Measurements from ENCODE around the gene BEND5.
A peak's percentile ranks its signal among the peaks of the same experiment; 100 is the strongest.

Gene BEND5, protein sequence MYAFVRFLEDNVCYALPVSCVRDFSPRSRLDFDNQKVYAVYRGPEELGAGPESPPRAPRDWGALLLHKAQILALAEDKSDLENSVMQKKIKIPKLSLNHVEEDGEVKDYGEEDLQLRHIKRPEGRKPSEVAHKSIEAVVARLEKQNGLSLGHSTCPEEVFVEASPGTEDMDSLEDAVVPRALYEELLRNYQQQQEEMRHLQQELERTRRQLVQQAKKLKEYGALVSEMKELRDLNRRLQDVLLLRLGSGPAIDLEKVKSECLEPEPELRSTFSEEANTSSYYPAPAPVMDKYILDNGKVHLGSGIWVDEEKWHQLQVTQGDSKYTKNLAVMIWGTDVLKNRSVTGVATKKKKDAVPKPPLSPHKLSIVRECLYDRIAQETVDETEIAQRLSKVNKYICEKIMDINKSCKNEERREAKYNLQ

DNA sequence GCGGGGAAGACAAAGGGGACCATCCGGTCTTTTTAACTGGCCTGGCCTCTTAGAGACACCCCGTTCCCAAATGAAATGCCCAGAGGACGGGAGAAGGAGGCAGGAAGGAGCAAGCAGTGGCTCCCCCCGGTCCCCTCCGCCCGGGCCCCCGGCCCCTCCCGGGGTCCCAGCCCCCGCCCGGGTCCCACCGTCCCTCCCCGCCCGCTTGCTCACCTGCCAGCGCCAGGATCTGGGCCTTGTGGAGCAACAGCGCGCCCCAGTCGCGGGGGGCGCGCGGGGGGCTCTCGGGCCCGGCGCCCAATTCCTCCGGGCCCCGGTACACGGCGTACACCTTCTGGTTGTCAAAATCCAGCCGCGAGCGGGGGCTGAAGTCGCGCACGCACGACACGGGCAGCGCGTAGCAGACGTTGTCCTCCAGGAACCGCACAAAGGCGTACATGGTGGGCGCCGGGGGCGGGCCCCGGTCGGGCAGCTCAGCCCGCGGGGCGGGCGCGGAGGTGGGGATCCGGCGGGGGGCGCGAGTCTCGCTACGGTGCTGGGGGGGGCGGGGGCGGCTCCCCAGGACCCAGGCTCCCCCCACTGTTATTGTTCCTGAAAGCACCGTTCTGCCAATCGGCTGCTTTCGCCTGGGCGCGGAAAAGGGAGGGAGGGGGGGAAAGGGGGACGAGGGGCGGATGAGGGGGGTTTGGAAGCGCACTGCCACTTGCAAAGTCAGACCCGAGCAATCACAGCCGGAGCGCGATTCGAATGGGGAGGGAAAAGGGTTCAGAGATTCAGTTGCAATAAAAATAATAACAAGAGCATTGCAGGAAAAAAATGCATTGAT is at the start of gene BEND5:
Gene BEND5 (minus strand): TSS at position 499 of the 826 bp plus-strand sequence. CDS start 60 bp downstream, at position 439.
- no peak for DNase-seq (ENCODE audit: low spot score)

DNA sequence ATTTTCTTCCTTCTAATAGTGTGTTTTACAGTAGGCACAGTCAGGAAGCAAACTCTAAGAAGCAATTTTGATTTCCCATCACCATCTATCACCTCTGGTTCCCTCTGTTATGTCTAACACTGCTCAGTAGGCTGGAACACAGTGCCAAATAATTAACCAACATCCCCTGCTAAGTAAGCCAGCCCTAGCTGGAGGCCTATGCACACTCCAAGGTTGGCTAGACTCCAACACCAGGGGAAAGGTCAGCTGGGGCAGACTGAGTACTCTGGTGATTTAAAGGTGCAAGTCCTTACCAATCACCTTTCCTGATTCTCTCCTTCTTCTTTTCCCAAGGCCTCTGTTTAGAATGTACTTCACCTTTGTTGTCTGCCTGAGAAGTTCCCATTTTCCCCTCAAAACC is 46.5 kb upstream of the BEND5 start:
- DNase-seq (ENCODE audit: low spot score), result no peak

DNA sequence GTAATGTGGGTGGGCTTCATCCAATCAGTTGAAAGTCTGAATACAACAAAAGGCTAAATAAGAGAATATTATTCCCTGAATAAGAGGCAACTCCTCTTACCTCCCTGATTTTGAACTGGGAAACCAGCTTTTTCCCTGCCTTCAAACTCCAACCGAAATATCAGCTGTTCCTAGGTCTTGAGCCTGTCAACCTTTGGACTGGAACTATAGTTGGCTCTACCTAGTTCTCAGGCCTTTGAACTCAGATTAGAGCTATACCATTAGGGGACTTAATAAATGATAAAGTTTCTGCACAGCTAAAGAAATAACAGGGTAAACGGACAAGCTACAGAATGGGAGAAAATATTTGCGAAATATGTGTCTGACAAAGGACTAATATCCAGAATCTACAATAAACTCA is 43.8 kb upstream of the BEND5 start:
- DNase-seq (ENCODE audit: low spot score), result no peak

DNA sequence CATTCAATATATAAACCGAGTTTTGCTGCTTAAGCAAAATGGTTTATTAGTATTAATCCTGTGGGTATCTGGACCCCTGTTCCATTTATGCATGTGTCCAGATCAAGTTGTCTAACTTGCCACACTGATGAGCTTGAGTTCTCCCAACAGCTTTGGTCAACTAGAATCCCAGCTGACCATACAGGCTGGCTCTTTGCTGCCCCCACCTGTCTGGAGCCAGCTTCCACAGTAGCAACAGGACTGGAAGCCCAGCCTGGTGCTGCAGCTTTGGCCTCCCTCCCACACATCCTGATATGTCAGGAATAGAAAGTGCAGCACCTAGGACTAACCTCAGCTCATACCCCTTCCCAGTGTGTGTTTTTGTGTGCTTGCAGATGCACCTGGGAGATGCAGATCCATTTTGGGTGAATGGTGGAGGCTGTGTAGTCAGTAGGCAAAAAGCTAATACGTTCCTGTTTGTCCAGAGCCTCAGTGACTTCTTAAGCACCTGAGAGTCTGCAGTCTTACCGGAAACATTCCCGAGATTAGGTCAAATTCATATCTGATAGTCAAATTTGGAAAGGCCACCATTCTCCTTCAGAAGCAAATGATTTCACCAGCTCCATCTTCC is 40.9 kb upstream of the BEND5 start:
- DNase-seq (ENCODE audit: low spot score), result peak; percentile 31

DNA sequence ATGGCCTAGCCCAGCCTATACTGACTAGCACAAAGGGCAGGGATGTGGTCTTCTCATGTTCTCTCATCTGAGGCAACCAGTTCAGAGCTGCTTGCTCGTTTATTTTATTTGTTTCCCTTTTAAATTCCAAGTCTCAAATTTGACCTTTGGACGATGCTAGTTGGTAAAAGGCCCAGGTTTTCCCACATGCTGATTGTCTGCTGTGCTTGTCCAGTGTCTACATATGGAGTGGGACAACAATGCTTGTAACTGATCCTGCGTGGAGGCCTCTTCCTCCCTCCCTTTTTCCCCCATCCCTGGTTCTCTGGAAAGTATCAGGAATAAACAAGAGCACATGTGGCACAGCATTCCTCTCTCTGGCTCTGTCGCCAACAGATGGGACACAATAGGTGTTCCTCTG is 34.0 kb upstream of the BEND5 start:
- no peak for DNase-seq (ENCODE audit: low spot score)

DNA sequence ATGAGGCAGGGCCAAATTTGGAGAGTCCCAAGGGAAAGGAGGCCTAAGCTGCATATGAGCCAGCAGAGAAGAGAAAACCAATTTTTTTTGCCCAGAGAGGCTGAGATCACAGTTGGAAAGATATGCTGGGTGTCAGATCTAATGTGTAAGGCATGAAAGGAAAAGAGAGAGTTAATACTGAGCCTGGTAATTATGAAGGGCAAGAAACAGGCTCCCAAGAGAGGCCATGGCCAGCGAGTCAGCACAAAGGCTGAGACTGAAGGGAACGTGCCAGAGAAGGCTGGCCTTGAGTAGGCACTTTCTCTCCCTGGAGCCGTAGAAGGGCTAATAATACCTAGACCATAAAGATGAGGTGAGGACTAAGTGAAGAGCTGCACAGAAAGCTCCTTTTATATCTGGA is 31.8 kb upstream of the BEND5 start:
- no peak for DNase-seq (ENCODE audit: low spot score)

DNA sequence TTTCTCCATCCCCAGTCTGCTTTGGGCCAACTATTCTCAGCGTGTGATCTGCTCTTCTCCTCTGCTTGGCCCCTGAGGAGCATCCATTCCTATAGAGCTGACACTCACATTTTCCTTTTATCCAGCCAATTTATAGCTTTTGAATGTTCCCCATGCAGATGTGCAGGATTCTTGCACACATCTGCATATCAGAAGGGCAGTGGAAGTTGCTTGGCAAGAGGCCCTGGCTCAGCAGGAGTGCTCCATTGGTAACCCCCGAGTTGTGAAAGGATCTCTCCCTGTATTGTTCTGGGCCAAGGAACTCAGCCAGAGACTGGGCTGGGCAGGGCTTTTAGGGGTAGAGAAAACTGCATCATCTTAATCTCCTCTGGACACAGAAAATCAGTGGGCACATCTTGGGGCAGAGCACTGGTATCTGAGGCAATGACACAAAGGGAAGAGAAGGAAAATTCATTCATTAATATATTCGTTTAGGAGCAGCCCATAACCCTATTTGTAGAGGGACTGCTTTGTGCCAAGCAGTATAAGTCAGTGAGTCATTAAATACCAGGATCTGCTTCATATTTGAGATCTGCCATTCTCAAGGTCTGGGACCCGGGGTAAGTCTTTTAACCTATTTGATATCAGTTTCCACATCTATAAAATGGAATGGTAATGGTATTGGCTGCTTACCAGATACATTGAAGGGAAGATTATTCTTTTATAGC is 31.0 kb upstream of the BEND5 start:
- no peak for DNase-seq (ENCODE audit: low spot score)

DNA sequence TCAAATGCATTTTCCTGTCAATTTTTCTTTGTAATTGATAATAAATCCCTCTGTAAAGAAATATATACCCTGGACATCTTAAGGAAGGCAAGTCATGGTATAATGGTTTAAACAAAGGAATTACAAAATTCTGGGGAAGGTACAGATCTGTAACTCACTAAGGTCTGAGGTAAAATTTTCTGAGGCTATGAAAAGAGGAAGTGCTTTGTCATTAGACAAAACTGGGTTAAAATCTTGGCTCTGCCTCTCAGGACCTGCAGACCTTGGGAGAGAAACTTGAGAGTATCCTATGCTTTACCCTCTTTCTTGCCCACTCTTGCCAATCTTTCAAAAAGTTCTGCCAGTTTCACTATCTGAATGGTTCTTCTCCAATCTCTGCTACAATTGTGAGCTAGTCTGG is 26.8 kb upstream of the BEND5 start:
- DNase-seq (ENCODE audit: low spot score), result no peak

DNA sequence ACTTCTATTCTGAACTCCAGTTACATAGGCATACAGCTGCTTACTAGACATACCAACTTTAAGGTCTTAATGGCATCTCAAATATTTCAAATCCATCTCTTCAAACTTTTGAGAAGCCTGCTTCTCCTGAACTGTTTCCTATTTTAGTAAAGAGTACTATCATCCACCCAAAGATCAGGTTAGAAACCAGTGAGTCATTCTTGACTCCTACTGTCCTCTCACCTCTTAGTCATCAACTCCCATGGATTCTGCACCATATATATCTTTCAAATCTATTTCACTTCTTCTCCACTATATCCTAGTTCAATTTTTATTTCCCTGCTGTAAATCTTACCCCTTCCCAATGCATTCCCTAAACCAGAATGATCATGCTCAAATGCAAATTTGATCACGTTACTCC is 18.1 kb upstream of the BEND5 start:
- DNase-seq (ENCODE audit: low spot score), result no peak

DNA sequence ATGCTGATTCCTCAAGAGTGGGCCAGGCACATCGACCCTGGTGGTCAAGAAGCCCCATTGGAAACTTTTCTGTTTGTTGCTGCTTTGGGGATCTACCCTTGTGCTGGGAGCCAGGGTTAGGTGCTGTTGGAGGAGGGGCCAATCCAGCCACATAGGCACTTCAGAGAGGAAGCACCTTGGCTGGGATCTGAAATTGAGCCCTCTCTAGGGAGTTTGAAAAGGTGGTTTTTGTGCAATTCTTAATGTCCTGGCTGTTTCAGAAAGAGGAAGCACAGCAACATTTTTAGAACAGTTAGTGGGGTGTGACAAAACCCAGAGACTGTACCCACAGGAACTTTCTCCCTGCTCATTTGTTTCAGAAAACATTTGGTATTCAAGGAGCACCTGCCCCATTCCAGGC is 17.2 kb upstream of the BEND5 start:
- no peak for DNase-seq (ENCODE audit: low spot score)

DNA sequence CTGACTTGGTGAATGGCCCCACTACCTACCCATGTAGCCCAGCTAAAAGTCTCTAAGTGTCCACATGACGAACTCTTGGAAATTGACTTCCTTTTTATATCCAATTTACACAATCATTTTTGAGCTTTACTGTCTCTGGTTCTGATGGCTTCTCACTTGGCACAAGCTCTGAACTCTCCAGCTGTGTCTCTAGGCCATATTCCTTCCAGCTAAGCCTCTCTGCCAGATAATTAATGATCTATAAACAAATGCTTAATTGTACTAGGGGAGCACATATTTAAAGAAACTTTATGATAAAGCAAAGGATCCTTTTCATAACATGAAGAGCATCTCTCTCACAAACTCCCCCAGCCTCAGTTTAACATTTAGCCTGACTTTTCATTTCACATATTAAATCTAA is 16.3 kb upstream of the BEND5 start:
- no peak for DNase-seq (ENCODE audit: low spot score)

DNA sequence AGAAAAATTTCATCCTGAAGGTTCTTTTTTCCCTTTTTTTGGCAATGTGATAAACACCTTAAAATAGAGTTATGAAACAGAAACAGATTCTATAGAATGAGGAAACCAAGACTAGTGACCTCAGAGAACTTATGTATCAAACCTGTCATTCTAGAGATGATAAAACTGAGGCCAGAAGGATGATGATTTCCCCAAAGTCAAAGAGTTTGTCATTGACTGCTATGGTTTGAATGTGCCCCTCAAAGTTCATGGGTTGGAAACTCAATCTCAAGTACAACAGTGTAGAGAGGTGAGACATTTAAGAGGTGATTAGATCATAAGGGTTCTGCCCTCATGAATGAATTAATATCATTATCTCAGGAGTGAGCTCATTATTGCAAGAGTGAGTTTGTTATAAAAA is 13.7 kb upstream of the BEND5 start:
- DNase-seq (ENCODE audit: low spot score), result no peak

DNA sequence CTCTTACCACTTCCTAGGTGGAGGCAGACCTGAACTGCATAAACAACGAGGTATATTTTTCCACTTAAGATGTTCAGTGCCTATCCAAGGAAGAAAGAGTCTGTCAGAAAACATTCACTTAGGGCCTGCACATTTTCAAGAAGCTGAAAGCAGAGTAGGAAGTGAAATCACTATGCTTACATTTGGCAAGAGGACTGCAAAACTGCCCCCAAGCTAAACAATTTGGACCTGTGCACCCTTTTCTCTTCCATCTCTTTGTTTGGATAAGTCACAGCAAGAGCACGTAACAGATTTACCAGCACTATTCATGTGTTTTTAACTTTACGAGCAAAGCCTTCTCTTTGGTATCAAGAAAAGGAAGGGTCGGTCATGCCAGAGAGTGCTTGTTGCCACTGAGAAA is 13.2 kb upstream of the BEND5 start:
- no peak for DNase-seq (ENCODE audit: low spot score)

DNA sequence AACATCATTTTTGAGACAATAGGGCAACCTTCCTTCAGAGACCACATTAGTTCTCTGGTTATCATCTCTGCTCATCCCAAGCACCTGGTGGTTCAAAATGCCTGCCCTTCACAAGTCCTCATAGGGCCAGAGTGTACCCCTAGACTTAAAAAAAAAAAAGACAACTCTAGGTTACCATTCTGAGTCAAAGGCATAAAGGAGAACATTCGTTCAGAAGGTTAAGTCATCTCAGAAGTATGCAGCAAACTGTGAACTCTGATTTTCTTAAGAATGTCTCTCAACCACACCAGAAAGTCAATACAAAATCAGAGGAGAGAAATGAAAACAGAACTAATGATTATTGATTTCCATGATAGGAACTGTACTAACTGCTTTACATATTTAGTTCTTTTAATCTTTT is 9.2 kb upstream of the BEND5 start:
- no peak for DNase-seq (ENCODE audit: low spot score)

DNA sequence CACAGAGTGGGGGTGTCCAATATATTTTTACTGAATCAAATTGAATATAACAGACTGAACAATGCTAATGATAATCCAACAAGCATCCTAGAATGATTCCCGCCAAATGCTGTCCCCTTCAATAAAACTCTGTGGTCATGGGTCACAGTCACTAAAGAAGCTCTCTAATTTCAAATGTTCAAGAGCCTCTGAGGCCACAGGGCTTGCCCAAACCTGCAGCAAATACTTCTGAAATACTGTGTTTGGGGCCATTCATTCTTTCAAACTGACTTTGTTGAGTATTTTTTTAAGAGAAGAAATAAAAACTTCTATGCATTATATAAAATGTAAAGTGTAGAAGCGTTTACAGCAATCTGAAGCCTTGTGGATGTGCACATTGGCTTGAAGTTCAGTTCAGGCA is 7.6 kb upstream of the BEND5 start:
- DNase-seq (ENCODE audit: low spot score), result no peak

DNA sequence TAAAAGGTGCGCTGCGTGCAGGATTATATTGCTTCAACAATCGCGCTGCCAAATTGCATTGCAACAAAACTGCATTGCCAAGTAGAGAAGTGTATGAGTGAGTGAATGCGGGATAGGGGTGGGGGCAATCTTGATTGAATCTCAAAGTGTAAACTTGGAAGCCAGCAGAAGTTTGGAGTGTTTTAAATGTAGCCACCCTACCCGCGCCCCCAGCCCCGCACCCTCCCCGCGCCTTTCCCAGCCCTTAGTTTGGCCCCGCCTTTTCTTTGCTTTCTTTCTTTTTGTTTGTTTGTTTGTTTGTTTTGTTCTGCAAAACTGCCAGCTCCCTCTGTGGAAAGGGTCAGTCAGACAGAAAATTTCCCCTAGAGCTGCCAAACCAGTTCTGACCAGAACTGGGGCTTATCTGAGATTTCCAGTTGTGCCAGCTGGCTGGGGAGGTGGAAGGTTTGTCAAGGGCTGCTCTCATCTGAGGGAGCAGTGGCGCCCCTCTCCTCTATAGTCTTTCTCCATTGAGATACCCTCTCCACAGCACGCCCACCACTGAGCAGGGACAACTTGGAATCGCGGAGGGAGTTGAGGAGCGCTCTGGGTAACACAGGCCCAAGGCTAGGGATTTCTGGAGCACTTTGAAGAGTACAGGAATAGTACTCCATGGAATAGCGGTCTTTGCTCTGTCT is 666 bp upstream of the BEND5 start:
- DNase-seq (ENCODE audit: low spot score), result no peak

DNA sequence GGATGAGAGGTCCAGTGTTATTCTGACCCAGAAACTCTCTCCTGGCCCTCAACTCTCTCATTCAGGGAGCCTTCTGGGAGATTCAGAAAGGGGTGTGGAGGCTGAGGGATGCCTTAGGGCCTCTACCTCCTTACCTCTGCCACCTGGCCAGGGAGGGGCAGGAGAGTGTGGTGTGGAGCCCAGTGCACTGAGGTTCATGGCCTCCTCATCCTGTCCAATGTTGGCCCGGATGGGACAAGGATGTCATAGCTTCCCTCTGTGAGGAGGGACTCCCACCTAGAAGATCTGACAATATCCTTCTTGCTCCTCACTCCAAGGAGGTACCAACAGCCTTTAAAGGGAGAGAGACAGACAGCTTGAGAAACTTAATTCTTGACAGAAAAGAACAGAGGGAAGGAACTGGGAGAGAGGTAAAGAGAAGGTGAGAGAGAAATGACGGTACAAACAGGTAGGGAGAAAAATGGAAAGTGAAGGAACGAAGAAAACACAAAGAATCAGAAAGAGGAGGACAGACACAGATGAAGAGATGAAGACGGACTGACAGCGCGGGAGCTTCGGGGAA is 779 bp downstream of the BEND5 start:
- no peak for DNase-seq (ENCODE audit: low spot score)

DNA sequence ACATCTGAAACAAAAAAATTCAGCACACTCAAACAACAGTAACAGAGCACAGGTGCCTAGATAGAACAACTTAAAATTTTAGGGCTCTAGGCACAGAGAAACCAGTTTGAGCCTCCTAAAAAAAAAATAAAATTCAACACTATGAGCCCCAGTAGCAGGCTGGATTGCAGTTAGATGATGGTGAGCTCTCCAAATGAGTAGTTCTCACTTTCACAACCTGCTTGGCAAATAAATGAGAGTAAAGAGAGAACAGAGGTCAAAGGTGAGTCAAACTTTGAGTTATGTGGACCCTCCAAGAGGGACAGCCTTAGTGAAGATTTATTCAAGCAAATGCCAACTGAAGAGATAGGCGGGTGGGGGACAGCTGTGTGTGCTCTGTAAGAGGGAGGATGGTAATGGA is 3.6 kb downstream of the BEND5 start:
- DNase-seq (ENCODE audit: low spot score), result no peak

DNA sequence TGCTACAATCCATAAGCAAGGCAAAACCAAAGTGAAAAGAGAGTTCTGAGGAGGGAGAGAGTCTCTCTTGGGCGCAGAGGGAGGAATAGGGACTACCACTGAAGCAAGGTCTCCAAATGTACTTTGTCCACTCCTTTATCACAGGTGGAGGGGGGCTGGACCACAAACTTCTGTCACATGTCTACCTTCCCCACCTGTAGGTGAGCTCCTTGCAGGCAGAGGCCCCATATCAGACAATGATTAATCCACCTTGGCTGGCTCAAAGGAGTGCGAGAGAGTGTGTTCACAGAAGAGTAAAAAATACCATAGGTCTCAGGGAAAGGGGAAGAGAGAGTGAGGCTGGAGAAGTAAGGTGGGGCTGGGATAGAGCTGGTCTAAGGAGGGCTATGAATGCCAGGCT is 4.5 kb downstream of the BEND5 start:
- DNase-seq (ENCODE audit: low spot score), result no peak

DNA sequence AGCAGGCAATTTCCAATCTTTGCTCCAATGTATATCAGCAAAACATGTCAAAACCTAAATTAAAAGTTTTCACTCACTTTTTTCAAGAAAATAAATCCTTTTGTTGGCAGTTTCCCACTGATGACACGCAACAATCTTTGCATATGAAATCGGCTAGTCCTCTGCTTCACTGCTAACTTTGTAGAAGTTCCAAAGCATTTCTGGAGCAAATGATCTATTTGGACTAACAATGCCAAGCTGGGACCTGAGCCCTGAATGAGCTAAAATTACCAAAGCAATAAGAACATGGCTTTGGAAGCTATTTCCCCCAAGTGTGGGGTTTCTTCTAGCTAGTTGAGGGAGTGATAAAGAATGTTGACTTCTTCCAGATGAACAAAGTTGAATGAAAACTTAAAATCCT is 5.1 kb downstream of the BEND5 start:
- no peak for DNase-seq (ENCODE audit: low spot score)

DNA sequence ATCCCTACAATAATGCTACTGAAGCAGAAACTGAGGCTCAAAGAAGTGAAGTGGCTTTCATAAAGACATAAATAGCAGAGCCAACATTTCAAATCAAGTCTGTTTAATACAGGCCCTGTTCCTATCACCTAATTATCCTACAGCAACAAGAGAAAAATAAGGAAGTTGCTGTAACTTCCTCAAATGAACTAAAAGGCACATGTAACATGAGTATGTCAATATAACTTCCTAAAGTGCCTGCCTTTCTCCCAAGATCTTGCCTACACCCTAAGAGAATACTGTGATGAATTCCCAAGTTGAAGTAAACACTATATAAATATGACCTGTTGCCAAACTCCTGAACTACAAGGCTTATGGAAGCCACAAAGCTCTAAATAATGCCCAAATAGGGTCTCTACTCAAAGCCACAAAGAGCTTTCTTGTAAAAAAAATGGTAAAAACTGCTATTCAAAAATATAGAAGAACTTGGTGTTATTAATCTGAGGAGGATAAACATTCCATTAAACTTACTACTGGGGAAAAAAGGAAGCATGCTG is 8.6 kb downstream of the BEND5 start:
- DNase-seq (ENCODE audit: low spot score), result no peak
